HG02623 (cell line): Measurements from ENCODE around the gene TRPC4.

Experiments
- ATAC-seq: cut with Tn5 transposase; IDR thresholded peaks from one replicate; pipeline ENCODE4 v1.9.1; 2021; ENCODE audit warnings: moderate library complexity; ENCODE audit not compliant: unreplicated experiment

The TRPC4 gene

GRCh38 chr13:37729876-37730275, 139.7 kb downstream of the TRPC4 start:
- no peak for ATAC-seq

- ATAC-seq: no peak
These were observed 153.0 kb downstream of the TRPC4 start for GRCh38 chr13:37716420-37717195.

GRCh38 chr13:37715606-37716015, 154.0 kb downstream of the TRPC4 start:
- no peak for ATAC-seq

GRCh38 chr13:37709318-37709717, 160.3 kb downstream of the TRPC4 start:
- ATAC-seq: no peak

- no peak for ATAC-seq
These were observed 161.7 kb downstream of the TRPC4 start for GRCh38 chr13:37707739-37708500.

- no peak for ATAC-seq
These were observed 163.5 kb downstream of the TRPC4 start for GRCh38 chr13:37706041-37706440.

GRCh38 chr13:37701972-37702371, 167.6 kb downstream of the TRPC4 start:
- ATAC-seq: no peak

- ATAC-seq: no peak
These were observed 168.3 kb downstream of the TRPC4 start for GRCh38 chr13:37701306-37701705.

GRCh38 chr13:37700887-37701286, 168.7 kb downstream of the TRPC4 start:
- ATAC-seq: no peak

GRCh38 chr13:37695200-37695599, 174.4 kb downstream of the TRPC4 start:
- no peak for ATAC-seq

- no peak for ATAC-seq
These were observed 179.2 kb downstream of the TRPC4 start for GRCh38 chr13:37690361-37690760.

GRCh38 chr13:37686501-37686900, 183.1 kb downstream of the TRPC4 start:
- ATAC-seq: no peak

GRCh38 chr13:37685206-37685605, 184.4 kb downstream of the TRPC4 start:
- ATAC-seq: no peak

- no peak for ATAC-seq
These were observed 187.1 kb downstream of the TRPC4 start for GRCh38 chr13:37682496-37682895.

- no peak for ATAC-seq
These were observed 188.1 kb downstream of the TRPC4 start for GRCh38 chr13:37681281-37682032.

GRCh38 chr13:37680137-37680536, 189.4 kb downstream of the TRPC4 start:
- no peak for ATAC-seq

- ATAC-seq: no peak
These were observed 190.5 kb downstream of the TRPC4 start for GRCh38 chr13:37679043-37679442.

- no peak for ATAC-seq
These were observed 199.7 kb downstream of the TRPC4 start for GRCh38 chr13:37669845-37670244.

GRCh38 chr13:37667702-37668101, 201.9 kb downstream of the TRPC4 start:
- ATAC-seq: no peak

GRCh38 chr13:37666036-37666435, 203.5 kb downstream of the TRPC4 start:
- ATAC-seq: no peak

GRCh38 chr13:37665420-37665819, 204.2 kb downstream of the TRPC4 start:
- ATAC-seq: no peak

GRCh38 chr13:37663724-37664123, 205.8 kb downstream of the TRPC4 start:
- no peak for ATAC-seq
